Measurements from ENCODE around the gene PLEKHM1.
A peak's percentile ranks its signal among the peaks of the same experiment; 100 is the strongest.

The PLEKHM1 gene

DNA sequence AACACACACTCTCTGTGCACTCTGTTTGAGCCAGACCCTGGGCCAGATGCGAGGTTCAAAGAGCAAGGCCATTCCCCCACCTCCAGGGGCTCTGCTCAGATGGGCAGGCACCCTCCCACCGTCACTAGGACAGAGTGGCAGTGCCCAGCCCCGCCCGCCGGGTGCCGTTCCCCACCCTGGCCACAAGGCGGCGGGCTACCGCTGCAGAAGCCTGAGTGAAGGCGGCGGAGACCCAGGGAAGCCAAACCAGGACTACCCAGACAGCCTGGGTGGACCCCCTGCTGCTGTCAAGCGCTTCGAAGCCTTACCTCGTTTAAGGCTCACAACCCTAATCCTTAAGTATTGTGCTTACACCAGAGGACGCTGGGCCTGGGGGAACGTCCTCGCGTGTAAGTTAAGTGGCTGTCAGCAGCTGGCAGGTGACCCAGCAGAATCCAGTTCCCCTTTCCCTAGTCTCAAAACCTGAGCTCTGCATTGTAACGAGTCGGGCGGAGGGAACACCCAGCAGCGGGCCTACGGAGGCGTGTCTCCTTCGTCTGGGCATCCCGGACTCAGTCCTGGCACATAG, 62.4 kb downstream of the PLEKHM1 start:
- H3K4me3 ChIP-seq (ENCODE audit: low read length, poor library complexity, severe bottlenecking), result no peak overlapping the region
- H3K36me3 ChIP-seq (ENCODE audit: insufficient read depth, low read length), result no peaks in the 10 kb centered on the region
- H2AFZ ChIP-seq (ENCODE audit: low read length), result no peak overlapping the region
- H3K79me2 ChIP-seq (ENCODE audit: insufficient read depth, low read length), result peaks cover 36% of the 10 kb centered on the region; the same call in 1 of the 2 replicates
- TF ChIP-seq, protein P1, sequence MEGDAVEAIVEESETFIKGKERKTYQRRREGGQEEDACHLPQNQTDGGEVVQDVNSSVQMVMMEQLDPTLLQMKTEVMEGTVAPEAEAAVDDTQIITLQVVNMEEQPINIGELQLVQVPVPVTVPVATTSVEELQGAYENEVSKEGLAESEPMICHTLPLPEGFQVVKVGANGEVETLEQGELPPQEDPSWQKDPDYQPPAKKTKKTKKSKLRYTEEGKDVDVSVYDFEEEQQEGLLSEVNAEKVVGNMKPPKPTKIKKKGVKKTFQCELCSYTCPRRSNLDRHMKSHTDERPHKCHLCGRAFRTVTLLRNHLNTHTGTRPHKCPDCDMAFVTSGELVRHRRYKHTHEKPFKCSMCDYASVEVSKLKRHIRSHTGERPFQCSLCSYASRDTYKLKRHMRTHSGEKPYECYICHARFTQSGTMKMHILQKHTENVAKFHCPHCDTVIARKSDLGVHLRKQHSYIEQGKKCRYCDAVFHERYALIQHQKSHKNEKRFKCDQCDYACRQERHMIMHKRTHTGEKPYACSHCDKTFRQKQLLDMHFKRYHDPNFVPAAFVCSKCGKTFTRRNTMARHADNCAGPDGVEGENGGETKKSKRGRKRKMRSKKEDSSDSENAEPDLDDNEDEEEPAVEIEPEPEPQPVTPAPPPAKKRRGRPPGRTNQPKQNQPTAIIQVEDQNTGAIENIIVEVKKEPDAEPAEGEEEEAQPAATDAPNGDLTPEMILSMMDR (conservative IDR thresholded peaks at IDR 0.05; ENCODE audit: low read length), result peak; percentile 91
- TF ChIP-seq EZH2phosphoT487 (IDR thresholded peaks at IDR 0.05; ENCODE audit: borderline replicate concordance), result no peak
- no peak overlapping the region for H3K9ac ChIP-seq (ENCODE audit: low read depth, low read length, poor library complexity, severe bottlenecking)
- H3K4me2 ChIP-seq (ENCODE audit: low read depth, low read length, poor library complexity, severe bottlenecking), result peak overlapping the region; percentile 45
- no peaks in the 10 kb centered on the region for H4K20me1 ChIP-seq (ENCODE audit: insufficient read depth, low read length, poor library complexity, severe bottlenecking)
- peaks cover 5% of the 10 kb centered on the region for H3K4me1 ChIP-seq (ENCODE audit: insufficient read depth, low read length, poor library complexity, severe bottlenecking)
- H3K9me2 ChIP-seq (replicated peaks; ENCODE audit: low read depth, low read length), result no peaks in the 10 kb centered on the region
- H3K9me3 ChIP-seq (ENCODE audit: insufficient read depth, low read depth, low read length), result no peaks in the 10 kb centered on the region
- H3K27me3 ChIP-seq (ENCODE audit: insufficient read depth, low read length, poor library complexity, severe bottlenecking), result no peaks in the 10 kb centered on the region
- H3F3A ChIP-seq (ENCODE audit: low read depth), result peaks cover 6% of the 10 kb centered on the region

DNA sequence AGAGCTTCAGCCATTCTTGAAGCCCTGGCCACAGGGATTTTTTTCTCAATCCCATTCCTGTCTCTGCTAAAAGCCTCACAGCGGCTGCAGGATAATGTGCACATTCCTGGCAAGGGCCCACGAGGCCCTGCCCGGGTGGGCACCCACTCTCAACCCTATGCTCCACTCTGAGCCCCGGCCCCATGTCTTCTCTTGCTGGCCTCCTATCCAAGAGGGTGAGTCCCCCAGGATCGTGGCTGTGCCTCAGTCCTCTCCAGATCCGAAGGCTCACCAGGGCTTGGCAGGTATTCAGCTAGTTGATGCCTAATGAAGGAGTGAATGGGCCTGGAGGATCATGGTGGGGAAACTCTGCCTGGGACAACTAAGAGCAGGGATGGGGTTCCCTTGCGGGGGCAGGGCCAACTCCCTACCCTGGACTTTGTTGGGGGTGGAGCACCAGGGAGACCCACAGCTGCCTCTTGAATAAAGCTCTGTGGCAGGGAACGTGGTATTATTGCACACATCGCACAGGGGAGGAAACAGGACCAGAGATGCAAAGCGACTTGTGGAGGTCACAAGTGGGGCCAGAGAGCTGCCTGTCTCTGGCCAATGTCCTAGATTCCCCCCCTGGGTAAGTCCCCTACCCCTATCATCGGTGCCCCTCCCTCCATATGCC, 63.2 kb downstream of the PLEKHM1 start:
- Histone ChIP-seq H3F3A (ENCODE audit: low read depth) (peaks cover 6% of the 10 kb centered on the region), H3K9ac (ENCODE audit: low read depth, low read length, poor library complexity, severe bottlenecking) (no peak overlapping the region), H3K4me1 (ENCODE audit: insufficient read depth, low read length, poor library complexity, severe bottlenecking) (peaks cover 5% of the 10 kb centered on the region), H3K9me3 (ENCODE audit: insufficient read depth, low read depth, low read length) (no peaks in the 10 kb centered on the region), H3K36me3 (ENCODE audit: insufficient read depth, low read length) (no peaks in the 10 kb centered on the region), H3K4me2 (ENCODE audit: low read depth, low read length, poor library complexity, severe bottlenecking) (peak overlapping the region; percentile 45), H3K4me3 (ENCODE audit: low read length, poor library complexity, severe bottlenecking) (no peak overlapping the region), H3K27me3 (ENCODE audit: insufficient read depth, low read length, poor library complexity, severe bottlenecking) (no peaks in the 10 kb centered on the region), H2AFZ (ENCODE audit: low read length) (no peak overlapping the region), H3K79me2 (ENCODE audit: insufficient read depth, low read length) (peaks cover 35% of the 10 kb centered on the region; the same call in 1 of the 2 replicates), H4K20me1 (ENCODE audit: insufficient read depth, low read length, poor library complexity, severe bottlenecking) (no peaks in the 10 kb centered on the region), H3K9me2 (replicated peaks; ENCODE audit: low read depth, low read length) (no peaks in the 10 kb centered on the region)
- no peak for TF ChIP-seq EZH2phosphoT487 (IDR thresholded peaks at IDR 0.05; ENCODE audit: borderline replicate concordance)
- TF ChIP-seq, protein P1 (conservative IDR thresholded peaks at IDR 0.05; ENCODE audit: low read length), result no peak

DNA sequence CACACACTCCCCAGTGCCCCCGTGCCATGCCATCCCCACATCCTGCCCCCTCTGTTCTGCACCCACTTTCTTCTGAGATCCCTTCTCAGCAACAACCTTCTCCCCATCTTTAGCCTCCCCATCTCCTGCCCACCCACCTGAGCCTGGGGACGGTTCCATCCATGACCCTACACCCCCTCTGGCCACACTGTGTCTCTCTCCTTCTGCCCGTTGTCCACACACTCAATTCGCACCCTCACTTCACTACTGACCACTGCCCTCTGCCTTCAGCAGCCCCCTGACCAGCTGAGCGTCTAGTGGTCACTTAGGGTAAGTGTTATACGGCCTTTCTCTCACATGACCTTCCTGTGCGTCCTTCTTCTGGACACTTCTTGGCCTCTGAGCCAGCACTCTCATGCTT, 64.0 kb downstream of the PLEKHM1 start:
- TF ChIP-seq, protein P1 (conservative IDR thresholded peaks at IDR 0.05; ENCODE audit: low read length), result no peak
- no peak for TF ChIP-seq EZH2phosphoT487 (IDR thresholded peaks at IDR 0.05; ENCODE audit: borderline replicate concordance)
- no peaks in the 10 kb centered on the region for H3K9me3 ChIP-seq (ENCODE audit: insufficient read depth, low read depth, low read length)

More for the DNA sequence above, 64.0 kb downstream of the PLEKHM1 start:
- H3F3A ChIP-seq (ENCODE audit: low read depth), result peaks cover 6% of the 10 kb centered on the region
- peak overlapping the region; percentile 8 for H3K9ac ChIP-seq (ENCODE audit: low read depth, low read length, poor library complexity, severe bottlenecking)
- no peak overlapping the region for H3K4me3 ChIP-seq (ENCODE audit: low read length, poor library complexity, severe bottlenecking)
- H2AFZ ChIP-seq (ENCODE audit: low read length), result no peak overlapping the region
- no peak overlapping the region for H3K4me2 ChIP-seq (ENCODE audit: low read depth, low read length, poor library complexity, severe bottlenecking)
- peaks cover 31% of the 10 kb centered on the region; the same call in 1 of the 2 replicates for H3K79me2 ChIP-seq (ENCODE audit: insufficient read depth, low read length)
- no peaks in the 10 kb centered on the region for H3K36me3 ChIP-seq (ENCODE audit: insufficient read depth, low read length)
- H3K27me3 ChIP-seq (ENCODE audit: insufficient read depth, low read length, poor library complexity, severe bottlenecking), result no peaks in the 10 kb centered on the region
- peaks cover 5% of the 10 kb centered on the region for H3K4me1 ChIP-seq (ENCODE audit: insufficient read depth, low read length, poor library complexity, severe bottlenecking)
- no peaks in the 10 kb centered on the region for H3K9me2 ChIP-seq (replicated peaks; ENCODE audit: low read depth, low read length)
- H4K20me1 ChIP-seq (ENCODE audit: insufficient read depth, low read length, poor library complexity, severe bottlenecking), result no peaks in the 10 kb centered on the region
